ENCODE results near the gene TMC3.

Gene TMC3

DNA sequence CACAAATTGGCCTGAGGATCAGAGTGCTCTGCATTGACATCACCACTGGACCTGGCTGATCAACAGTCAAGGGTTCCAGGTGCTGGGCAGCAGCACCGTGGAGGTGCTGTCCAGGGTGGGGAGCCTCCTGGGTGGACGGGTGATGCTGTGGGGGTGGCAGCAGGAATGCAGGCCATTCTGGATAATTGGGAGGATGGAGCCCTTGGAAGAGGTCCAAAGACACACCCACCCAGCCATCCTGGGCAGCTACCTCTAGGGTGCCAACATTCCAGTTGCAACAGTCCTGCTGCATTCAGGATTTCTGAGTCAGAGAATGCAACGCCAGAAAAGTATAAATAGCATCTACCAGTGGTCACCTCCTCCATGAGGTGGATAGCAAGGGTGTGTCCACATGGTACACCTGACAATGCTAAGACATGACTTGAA, 76.9 kb downstream of the TMC3 start:
- no peak for DNase-seq

DNA sequence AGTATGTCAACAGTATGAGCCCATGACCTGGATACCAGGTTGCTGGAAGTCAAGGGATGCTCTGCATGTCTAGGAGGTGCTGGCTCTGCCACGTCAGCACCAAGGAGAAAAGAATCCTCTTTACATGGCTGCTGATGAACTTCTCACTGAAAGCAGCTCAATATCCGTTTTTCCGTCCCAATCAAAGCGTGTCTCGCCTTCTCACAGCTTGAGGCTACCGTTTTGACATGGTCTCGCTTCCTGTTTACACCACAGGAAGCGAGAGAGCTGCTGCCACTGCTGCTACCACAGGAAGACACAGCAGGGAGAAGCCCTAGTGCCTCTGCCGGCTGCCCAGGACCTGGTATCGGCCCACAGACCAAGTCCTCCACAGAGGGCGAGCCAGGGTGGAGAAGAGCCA, 77.3 kb downstream of the TMC3 start:
- no peak for DNase-seq

DNA sequence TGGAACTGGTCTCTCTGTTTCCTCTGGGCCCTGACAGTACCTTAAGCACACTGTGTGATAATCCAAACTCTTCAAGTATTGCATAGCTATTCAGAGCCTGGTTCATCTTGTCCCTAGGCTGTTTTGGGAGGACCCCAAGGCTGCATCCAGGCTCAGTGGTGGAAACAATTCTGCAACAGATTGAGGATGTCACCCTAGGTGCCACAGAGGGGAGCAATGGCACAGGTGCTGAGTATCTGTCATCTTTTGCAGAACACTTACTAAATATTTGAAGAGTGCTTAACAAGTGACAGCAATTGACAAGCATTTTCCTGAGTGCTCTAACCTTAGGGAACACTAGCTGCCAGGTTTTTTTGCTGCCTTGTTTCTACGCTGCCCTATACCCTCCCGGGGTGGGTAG, 77.8 kb downstream of the TMC3 start:
- no peak for DNase-seq

DNA sequence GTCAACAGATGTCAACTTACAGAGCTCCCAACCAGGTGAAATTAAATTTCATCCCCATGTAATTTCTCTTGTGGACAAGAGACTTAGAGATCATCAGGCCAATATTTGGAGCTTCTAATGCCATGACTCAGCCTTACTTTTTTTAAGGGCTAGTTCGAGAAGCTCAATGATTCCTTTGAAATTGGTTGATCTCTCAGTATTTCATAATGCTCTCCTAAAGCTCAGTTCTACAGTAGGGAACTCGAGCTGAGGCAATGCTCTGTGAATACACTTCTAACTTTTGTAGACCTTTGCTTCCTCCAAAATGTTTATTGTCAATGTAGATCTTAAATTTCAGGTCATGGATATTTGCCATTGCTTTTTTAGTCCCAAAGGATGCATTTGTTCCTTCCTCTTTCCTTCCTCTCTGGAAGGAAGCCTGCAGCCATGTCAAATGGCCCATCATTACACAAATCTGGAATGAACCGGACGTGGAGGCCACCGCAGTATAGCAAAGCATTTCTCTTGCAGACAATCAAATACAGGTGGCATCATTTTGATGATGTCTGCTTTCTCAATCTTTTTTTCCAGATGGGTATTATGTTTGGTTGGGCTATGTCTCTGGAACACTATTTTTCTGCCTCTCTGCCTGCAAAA, 78.4 kb downstream of the TMC3 start:
- DNase-seq = no peak

- DNase-seq = no peak
Measured at GRCh38 chr15:81294516-81294880, 79.5 kb downstream of the TMC3 start.

DNA sequence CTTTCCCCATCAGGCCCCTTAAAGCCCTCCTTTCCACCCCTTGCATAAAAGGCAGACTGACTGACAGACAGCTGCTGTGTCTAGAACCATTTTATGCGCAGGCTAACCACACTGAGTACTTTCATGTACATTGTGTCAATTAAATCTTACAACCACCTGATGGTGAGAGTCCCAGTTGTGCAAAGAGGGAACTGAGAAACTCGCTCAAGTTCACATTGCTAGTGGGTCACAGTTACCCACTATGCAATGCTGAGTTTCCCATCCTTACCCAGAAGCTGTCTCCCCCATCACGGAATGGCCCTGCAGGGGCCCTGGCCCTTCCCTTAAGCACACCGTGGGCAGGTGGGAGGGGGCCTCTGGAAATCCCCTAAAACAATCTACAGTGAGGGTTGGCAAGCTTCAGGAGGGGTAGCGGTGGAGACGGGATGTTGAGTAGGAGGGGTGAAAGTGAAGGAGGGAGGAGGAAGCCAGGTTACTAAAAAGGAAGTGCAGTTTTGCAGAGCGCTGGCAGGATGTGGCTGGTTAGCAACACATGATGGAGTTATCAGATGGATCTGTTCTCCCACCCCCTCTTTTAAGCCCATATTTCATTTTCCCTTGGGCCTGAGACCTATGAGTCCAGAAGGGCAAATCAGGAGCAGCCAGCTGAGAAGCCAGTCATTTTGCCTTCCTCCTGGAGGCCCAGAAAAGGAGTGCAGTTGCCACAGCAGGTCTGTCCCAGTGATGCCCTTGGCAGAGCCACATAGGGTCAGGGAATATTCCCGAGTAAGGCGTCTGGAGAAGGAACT, 80.1 kb downstream of the TMC3 start:
- no peak for DNase-seq

DNA sequence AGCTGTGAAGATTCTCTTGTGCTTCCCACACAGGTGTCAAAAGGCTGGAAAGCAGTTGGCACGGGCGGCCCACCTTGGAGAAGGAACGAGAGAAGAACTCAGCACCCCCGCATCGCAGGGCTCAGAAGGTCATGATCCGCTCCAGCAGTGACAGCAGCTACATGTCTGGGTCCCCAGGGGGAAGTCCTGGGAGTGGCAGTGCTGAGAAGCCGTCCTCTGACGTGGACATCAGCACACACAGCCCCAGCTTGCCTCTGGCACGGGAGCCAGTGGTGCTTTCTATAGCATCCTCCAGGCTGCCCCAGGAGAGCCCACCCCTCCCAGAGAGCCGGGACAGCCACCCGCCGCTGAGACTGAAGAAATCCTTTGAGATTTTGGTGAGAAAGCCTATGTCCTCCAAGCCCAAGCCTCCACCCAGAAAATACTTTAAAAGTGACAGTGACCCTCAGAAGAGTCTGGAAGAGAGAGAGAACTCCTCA, 81.5 kb downstream of the TMC3 start:
- DNase-seq = no peak

- DNase-seq = no peak
Measured at GRCh38 chr15:81291916-81292522, 82.0 kb downstream of the TMC3 start.

DNA sequence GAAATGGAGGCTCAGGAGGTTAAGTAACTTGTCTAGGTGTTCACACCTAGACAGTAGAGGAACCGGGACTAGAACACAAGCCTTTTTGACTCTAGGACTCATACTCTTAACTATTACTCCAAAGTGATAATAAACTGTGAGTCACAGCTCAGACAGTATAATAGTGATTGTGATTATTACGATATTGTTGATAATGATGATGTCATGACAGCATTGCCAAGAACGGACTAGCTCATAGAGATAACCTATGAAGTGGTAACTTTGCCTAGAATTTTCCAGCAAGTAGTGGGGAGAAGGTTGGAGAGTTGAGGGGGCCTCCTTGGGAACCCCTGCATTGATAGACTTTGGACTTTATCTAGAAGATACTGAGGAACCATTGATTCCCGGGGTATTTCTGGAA, 84.1 kb downstream of the TMC3 start:
- DNase-seq = no peak

DNA sequence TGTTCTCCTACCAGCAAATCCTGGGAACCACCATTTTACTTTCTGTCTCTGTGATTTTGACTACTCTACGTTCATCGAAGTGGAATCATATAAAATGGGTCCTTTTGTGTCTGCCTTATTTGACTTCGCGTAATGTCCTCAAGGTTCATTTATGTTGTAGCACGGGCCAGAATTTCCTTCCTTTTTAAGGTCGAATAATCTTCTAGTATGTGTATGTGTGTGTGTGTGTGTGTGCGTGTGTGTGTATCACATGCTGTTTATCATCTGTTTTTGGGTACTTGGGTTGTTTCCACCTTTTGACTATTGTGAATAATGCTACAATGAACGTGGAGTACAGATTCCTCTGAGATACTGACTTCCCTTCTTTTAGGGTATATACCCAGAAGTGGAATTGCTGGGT, 85.4 kb downstream of the TMC3 start:
- no peak for DNase-seq

DNA sequence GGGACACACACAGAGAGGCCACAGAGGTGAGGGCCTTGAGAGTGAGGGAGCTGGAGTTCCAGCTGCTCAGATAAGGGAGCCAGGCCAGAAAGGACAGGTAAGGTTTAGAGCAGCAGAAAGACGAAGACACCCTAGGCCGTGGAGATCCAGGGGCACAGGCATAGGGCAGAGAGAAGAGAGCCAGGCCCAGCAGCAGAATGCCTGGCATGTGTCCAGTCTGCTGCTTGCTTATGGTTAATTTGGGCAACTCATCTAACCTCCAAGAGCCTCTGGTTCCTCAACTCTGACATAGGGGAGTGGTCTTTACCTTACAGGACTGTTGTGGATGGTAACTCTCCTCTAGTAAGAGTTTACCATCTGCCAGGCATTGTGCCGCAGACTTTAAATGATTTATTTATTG, 86.0 kb downstream of the TMC3 start:
- peak in 1 of 2 experiments; percentile 20 for DNase-seq

DNA sequence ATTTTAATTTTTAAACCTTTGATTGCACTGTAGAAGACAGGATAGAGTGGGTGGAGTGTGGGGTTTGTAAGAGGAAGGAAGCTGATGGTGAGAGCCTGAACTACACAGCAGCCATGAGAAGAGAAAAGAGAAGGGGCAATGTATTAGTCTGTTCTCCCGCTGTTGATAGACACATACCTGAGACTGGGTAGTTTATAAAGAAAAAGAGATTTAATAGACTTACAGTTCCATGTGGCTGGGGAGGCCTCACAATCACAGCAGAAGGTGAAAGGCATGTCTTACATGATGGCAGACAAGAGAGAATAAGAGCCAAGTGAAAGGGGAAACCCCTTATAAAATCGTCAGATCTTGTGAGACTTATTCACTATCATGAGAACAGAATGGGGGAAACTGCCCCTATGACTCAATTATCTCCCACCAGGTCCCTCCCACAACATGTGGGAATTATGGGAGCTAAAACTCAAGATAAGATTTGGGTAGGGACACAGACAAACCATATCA, 87.3 kb downstream of the TMC3 start:
- DNase-seq = no peak

DNA sequence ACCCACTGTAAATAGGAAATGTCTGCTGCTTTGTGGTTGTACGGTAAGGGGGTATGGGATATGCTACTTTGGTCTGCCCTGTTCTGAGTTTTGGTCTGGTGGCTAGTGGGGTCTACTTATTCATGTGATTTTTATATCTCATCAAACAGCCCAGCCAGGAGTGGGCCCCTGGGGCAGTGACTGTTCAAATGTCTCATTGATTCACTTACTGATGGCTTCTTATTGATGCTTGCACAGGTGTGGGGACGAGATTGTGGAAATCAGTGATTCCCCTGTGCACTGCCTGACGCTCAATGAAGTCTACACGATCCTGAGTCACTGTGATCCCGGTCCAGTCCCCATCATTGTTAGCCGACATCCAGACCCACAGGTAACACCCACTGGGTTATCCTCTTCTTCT, 88.6 kb downstream of the TMC3 start:
- DNase-seq = no peak

GRCh38 chr15:81284256-81285031, 89.6 kb downstream of the TMC3 start:
- no peak for DNase-seq

DNA sequence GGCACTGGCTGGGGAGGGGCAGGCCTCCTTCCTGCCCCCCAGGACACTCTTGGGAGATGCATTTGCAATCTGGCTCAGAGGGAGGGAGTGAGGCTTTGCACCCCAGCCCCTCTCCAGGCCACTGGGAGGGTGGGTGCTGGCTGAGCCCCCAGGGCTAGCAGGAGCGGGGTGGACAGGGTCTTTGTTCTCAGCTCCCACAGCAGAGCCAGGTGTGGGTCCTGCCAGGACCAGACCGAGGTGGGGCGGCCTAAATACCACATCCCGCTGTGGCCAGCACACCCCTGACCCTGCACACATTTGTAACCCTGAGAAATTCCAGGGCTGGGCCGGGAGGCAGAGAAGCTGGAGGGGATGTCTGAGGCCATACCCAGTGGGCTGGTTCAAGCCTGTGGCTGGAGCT, 91.1 kb downstream of the TMC3 start:
- DNase-seq = no peak

DNA sequence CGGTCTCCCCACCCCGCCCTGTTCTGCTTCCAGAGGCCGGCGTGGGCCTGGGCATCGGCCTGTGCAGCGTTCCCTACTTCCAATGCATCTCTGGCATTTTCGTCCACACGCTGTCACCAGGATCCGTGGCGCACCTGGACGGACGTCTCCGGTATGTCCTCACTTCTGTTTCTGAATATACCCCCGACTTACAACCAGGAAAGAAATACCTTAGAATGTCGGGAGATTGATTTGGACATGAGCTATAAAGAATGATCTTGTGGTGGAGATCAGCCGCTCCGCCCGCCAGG, 91.5 kb downstream of the TMC3 start:
- no peak for DNase-seq

GRCh38 chr15:81281766-81282605, 92.0 kb downstream of the TMC3 start:
- DNase-seq = no peak

DNA sequence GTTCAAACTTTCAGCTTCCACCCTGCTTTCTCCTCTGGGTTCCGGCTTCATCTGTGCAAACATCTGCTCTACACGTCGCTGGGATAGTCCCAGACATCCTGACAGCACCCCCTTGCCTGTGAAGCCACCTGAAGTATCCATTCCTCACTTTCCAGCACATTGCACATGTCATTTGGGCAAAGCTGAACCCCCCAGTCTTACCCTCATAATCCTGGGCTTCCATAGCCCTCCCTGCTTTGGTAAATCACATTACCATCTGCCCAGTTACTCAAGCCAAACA, 92.6 kb downstream of the TMC3 start:
- DNase-seq = no peak

All from NCI-H446 (cell line).